ENCODE measurements around the gene NT5DC2.

Gene NT5DC2

DNA sequence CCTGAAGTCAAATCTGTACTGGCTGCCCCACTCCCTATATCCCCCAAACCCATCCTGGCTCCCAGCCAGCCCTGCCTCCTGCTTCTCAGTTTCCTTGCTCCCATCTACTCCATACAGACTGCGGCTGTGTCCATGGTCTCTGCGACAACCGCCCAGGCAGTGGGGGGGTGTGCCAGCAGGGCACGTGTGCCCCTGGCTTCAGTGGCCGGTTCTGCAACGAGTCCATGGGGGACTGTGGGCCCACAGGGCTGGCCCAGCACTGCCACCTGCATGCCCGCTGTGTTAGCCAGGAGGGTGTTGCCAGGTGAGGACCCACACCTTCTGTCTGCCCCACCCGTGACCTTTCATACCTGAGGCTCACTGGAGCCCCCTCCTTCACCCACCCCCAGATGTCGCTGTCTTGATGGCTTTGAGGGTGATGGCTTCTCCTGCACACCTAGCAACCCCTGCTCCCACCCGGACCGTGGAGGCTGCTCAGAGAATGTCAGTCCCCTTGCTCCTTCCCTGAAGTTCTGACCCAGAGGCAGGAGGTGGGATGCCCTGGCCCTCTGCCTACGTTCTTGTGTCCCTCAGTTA is 23.8 kb downstream of the NT5DC2 start:
- no peak for DNase-seq (ENCODE audit: low spot score)

- DNase-seq (ENCODE audit: low spot score) = no peak
Measured at GRCh38 chr3:52507359-52507758, 26.3 kb downstream of the NT5DC2 start.

- DNase-seq (ENCODE audit: low spot score) = no peak
Measured at GRCh38 chr3:52506266-52506966, 27.2 kb downstream of the NT5DC2 start.

GRCh38 chr3:52504977-52505376 is 28.7 kb downstream of the NT5DC2 start:
- no peak for DNase-seq (ENCODE audit: low spot score)

DNA sequence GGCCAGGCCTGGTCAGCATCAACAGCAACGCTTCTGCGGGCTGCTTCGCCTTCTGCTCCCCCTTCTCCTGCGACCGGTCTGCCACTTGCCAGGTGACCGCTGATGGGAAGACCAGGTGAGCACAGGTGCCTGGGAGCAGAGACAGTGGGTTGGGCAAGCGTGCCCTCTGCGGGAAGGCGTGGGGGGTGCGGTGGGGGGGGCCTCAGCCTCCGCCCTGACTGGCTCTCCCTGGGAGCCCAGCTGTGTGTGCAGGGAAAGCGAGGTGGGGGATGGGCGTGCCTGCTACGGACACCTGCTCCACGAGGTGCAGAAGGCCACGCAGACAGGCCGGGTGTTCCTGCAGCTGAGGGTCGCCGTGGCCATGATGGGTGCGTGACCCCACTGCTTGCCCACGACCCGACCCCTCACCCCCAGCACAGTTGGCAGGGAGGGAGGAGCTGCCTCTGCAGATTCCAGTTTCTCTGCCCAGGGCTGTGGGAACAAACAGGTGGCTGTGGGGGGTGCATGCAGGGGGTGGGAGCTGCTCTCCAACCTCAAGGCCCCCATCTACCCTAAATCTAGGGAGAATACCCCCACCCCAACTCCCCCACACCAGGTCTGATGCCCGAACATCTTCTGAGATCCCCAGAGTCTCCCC is 29.8 kb downstream of the NT5DC2 start:
- DNase-seq (ENCODE audit: low spot score) = no peak

- DNase-seq (ENCODE audit: low spot score) = no peak
Measured at GRCh38 chr3:52502808-52503350, 30.8 kb downstream of the NT5DC2 start.

GRCh38 chr3:52502001-52502400 is 31.7 kb downstream of the NT5DC2 start:
- DNase-seq (ENCODE audit: low spot score) = no peak

GRCh38 chr3:52501046-52501445 is 32.6 kb downstream of the NT5DC2 start:
- DNase-seq (ENCODE audit: low spot score) = no peak

DNA sequence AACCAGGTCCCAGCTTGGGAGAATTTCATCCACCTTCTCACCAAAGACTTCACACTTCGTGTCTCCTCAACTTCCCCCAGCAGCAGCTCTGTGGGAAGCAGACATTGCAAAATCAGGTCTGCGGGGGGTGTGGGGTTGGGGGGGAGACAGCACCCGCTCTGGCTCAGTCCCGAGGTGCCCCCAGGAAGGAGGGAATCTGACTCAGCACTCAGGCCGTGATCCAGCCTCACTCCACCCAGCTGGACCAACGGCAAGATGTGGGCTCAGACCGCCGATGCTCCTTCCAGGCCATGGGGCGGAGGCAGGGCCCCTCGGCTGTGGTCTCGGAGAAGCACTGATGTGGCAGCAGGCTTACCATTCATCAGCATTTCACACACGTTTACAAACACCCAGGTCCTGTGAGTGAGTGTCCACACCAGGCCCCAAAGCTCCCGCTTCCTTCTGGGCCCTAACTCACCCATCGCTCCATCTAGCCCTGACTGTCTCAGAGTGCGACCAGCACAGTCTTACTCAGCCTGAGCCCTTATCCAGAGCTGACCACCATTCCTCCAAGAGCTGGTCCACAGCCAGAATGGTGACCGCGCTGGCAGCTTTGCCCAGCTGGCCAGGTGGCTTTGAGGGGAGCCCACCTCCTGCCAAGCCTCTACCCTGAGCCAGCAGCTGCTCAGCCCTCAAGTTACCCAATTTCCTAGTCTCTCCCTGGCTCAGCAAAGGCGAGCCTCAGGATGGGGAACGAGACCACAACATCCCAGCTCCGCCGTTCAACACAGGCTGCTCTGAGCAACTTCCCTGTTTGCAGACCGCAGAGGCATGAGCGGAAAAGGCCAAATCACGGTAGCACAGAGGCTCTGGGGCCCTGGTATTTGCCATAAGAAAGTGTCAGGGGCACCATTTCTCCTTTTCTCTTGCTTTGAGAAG is 35.3 kb downstream of the NT5DC2 start:
- no peak for DNase-seq (ENCODE audit: low spot score)

DNA sequence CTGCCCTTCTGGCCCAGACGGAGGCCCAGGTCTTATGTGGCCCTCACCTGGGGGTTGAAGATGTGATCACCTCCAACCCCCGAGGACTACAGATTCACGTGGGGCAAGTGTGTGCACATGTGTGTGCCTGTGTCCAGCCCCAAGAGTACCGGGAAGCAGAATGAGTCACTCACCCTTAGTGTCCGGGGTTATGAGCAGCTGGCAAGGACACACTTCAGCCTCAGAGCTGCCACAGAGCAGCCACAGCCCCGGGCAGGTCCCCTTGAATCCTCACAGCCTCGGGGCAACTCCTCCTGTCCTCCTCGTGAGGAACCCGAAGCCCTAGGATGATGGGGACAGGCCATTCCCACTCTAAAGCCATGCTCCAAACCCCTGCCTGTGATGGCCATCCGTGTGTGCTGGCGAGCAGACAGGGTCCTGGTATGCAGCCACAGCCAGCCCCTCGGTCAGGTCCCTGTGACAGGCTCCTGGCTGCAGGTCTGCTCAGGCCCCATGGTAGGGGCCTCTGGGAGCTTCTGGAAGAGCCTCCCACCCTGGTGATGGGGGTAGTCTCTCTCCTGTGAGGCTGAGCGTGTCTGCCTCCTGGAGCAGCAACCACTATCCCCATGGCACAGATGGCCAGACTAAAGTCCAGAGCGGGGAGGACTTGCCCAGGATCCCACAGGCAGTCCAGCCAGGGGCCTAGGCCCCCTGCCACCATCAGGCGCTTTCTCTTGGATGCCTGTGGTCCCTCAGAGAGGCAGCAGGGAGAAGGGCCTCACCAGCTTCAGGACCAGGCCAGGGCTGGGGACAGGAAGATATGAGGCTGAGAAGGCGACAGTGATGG is 37.7 kb downstream of the NT5DC2 start:
- no peak for DNase-seq (ENCODE audit: low spot score)

DNA sequence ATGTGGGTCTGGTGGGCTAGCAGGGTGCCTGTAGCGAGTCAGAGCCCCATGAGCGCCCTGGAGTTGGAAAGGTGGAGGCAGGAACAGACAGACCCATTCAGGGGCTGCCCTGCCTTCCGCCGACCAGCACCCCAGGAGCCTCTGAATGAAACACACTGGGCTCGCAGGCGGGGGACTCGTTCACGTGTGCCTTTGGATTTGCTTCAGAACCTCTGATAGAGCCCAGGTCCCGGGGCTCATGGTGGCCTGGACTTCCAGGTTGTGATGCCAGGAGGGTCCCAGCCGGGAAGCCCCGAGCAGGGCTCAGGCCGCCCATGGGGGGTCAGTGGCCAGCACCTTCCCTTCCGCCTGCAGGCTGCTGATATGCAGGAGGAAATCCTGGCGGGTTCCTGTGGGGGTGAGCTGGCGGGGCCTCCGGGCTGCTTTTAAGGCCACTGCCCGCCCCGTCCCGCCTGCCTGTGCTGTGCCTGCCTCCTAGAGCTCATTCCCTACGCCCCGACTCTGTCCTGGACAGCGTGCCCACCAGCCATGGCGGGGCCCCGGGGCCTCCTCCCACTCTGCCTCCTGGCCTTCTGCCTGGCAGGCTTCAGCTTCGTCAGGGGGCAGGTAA is 38.7 kb downstream of the NT5DC2 start, which contains the start of gene STAB1:
STAB1 (plus strand) TSS at position 453 of the 610 bp plus-strand sequence; CDS start at position 529, 76 bp downstream.
- DNase-seq (ENCODE audit: low spot score) = no peak

DNA sequence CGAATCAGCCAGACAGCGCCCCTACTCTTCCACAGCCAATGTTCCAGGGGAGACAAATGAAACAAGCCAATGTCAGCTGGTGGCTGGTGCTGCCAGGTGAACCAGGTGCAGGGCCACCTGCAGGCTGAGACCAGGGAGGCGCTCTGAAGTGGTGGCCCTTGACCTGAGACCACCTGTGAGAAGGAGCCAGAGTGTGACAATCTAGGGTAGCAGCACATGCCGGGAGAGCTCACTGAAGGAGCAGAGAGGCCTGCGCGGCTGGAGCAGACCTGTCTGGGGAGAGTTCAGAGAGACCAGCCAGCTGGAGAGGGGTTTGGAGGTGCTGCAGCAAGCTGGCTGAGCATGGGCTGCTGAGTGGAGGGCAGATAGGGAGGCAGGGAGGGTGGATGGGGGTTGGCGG is 39.2 kb downstream of the NT5DC2 start:
- DNase-seq (ENCODE audit: low spot score) = no peak

- no peak for DNase-seq (ENCODE audit: low spot score)
Measured at GRCh38 chr3:52493232-52494017, 40.2 kb downstream of the NT5DC2 start.

- no peak for DNase-seq (ENCODE audit: low spot score)
Measured at GRCh38 chr3:52492059-52492458, 41.6 kb downstream of the NT5DC2 start.

DNA sequence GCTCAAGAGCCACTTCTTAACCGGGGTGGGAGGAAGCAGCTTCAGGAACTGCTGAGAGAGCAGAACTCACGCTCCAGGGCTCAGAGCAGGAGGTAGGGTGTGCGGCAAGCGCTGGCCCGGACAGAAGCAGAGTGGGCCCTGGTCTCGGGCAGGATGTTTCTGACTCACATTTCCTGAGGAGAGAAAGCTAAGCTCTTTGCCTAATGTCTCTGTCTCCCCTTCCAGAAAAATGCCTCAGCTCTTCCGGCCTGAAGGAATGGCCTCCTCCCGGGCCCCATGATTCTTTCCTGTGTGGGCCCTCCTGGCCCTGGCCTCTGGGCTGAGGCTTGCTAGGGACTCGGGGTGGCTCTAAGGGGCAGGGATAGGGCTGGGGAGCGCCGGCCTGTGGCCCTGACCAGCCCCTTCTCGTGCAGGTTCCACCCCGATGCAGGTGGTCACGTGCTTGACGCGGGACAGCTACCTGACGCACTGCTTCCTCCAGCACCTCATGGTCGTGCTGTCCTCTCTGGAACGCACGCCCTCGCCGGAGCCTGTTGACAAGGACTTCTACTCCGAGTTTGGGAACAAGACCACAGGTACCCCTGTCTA is 42.6 kb downstream of the NT5DC2 start:
- DNase-seq (ENCODE audit: low spot score) = no peak

- DNase-seq (ENCODE audit: low spot score) = no peak
Measured at GRCh38 chr3:52490035-52490938, 43.4 kb downstream of the NT5DC2 start.

GRCh38 chr3:52489453-52489852 is 44.2 kb downstream of the NT5DC2 start:
- no peak for DNase-seq (ENCODE audit: low spot score)

DNA sequence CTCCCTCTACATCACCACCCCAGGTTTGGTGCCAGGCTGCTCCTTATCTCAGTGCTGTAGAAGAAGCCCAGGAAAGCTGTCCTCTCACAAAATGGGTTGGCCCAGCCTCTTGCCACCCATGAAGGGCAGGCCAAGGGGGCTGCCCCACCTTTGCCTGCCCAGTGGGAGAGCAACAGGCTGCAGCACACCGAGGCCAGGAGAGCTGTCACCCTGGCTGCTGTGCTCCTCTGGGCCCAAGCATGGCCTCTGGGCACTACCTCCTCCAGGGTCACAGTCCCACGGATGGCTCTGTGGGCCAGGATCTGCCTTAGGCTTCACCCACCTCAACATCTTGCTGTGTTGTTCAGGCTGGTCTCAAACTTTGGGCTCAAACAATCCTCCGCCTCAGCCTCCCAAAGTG is 44.9 kb downstream of the NT5DC2 start:
- no peak for DNase-seq (ENCODE audit: low spot score)
